Natural killer cell (primary cell): ENCODE data around the gene CCR7. TPM values are rescaled to one million over a fixed set of nuclear protein-coding genes. Genes with fewer than 3 reads are reported as not detected.
A peak's percentile ranks its signal among the peaks of the same experiment; 100 is the strongest.

Experiments used
- ATAC-seq, 3 donors: fragments of 150-1000 bp in 2 of 3; fragments of 200-7000 bp in 1 of 3; cut with Tn5 transposase; 1 replicate in 1 of 3; 2 replicates in 2 of 3; pipeline ENCODE4 v1.10.0; 2021; ENCODE audit warnings: mild to moderate bottlenecking in 2 of 3, moderate library complexity in 2 of 3
- DNase-seq, 2 donors: peaks; one replicate each; pipeline versions ENCODE4 v3.0.0 to v3.0.0-alpha.2; 2013 to 2021; ENCODE audit warnings: mixed read lengths in 1 of 2
- H3K27ac ChIP-seq: one replicate; pipeline ENCODE4 v1.5.1; 2013; ENCODE audit warnings: mild to moderate bottlenecking, low read length
- H3K27me3 ChIP-seq: one replicate; pipeline ENCODE4 v1.6.1; 2013; ENCODE audit warnings: low read length; ENCODE audit not compliant: control insufficient read depth, insufficient read depth
- H3K36me3 ChIP-seq: one replicate; pipeline ENCODE4 v1.6.1; 2013; ENCODE audit warnings: low read length; ENCODE audit not compliant: control insufficient read depth, insufficient read depth
- H3K4me1 ChIP-seq: one replicate; pipeline ENCODE4 v1.6.1; 2013; ENCODE audit warnings: low read length; ENCODE audit not compliant: control insufficient read depth, insufficient read depth
- H3K4me3 ChIP-seq: one replicate; pipeline ENCODE4 v1.5.1; 2013; ENCODE audit warnings: low read length
- H3K9me3 ChIP-seq: one replicate; pipeline ENCODE4 v1.6.1; 2013; ENCODE audit warnings: low read length; ENCODE audit not compliant: control insufficient read depth, insufficient read depth
- H3K27ac Mint-ChIP-seq, 2 donors: one replicate each; pipeline ENCODE4 v1.8.0; 2022; ENCODE audit warnings: mild to moderate bottlenecking in 2 of 2, mixed read lengths in 2 of 2, moderate library complexity in 1 of 2
- H3K27me3 Mint-ChIP-seq, 2 donors: one replicate each; pipeline ENCODE4 v1.8.0; 2022; ENCODE audit warnings: low read depth in 2 of 2, mixed read lengths in 2 of 2
- H3K36me3 Mint-ChIP-seq: one replicate; pipeline ENCODE4 v1.8.0; 2022; ENCODE audit warnings: mixed read lengths
- H3K4me1 Mint-ChIP-seq, 2 donors: one replicate each; pipeline ENCODE4 v1.8.0; 2022; ENCODE audit warnings: mixed read lengths in 2 of 2
- H3K4me3 Mint-ChIP-seq: one replicate; pipeline ENCODE4 v1.8.0; 2022; ENCODE audit warnings: mild to moderate bottlenecking, moderate library complexity, mixed read lengths
- H3K9me3 Mint-ChIP-seq, 2 donors: one replicate each; pipeline ENCODE4 v1.8.0; 2022; ENCODE audit warnings: mixed read lengths in 2 of 2
- WGBS: methylation state at CpG from one replicate; pipeline ENCODE4 v1.1.7; 2013; ENCODE audit warnings: missing lambda C conversion rate; ENCODE audit not compliant: insufficient coverage; 5-methylcytosine and 5-hydroxymethylcytosine counted together
- intact Hi-C: fragments of 100-400 bp; cut with micrococcal nuclease; formaldehyde crosslinking; loops from one replicate; pipeline ENCODE4 v1.14.2; 2022
- total RNA-seq, 4 donors: library from RNA; stranded (reverse); fragments of 120-200 nt in 1 of 4; gene quantifications; one replicate each; pipeline versions ENCODE4 v1.2.3 to v1.2.4, GENCODE V29; 2013 to 2022
- TF ChIP-seq, protein P1 (sequence below): fragments of 200-600 bp; IDR thresholded peaks from one replicate; pipeline ENCODE4 v1.8.0; 2022; ENCODE audit warnings: antibody characterized with exemption

CCR7 gene
- total RNA-seq, 3 donors from 2014 or later (not counting 1 experiment from before 2014, with no cell fraction given) = 3.2 to 8.0 (median 6.6) TPM

DNA sequence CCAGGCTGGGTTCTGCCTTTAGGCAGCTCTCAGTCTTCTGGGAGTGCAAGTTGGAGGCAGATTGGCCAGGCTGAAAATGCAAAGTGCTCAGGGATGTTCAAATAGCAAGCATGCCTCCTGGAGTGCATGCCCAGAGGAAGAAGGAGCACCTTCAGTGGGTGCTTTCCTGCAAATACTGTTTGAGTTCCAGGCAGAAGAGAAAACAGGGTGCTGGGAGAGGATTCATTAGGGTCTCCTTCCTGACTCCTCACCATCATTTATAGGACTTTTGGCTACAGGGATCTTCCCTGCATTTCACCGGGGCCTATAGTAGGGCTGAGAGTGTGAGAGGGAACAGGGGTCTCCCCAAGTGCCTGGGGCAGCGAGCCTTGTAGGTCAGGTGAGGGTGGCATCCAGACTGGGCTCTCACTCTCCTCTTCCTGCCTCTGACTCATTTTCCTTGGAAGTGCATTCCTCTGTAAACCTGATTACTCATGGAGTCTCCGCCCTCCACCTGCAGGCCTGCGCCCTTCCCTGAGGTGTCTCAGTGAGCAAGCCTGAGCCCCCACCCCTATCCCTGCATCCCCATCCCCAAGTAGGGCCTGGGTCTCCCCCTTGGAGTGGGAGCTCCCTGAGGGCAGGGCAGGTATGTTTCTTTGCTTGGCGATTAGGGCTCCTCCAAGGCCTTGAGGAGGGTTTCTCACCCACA lies 46.7 kb downstream of the CCR7 start:
- H3K36me3 ChIP-seq = no peaks in the 10 kb centered on the region
- peak overlapping the region; percentile 87 for H3K4me3 Mint-ChIP-seq
- no peak overlapping the region for H3K27ac ChIP-seq
- no peak overlapping the region for H3K4me3 ChIP-seq
- H3K27ac Mint-ChIP-seq = peak overlapping the region in 1 of 2 donors; percentile 58
- no peaks in the 10 kb centered on the region for H3K9me3 Mint-ChIP-seq
- DNase-seq (no peak), ATAC-seq (no peak)
- intact Hi-C loops = no loop called here
- H3K27me3 ChIP-seq = no peaks in the 10 kb centered on the region
- H3K27me3 Mint-ChIP-seq = peaks cover 0 to 16% of the 10 kb centered on the region in 2 donors
- TF ChIP-seq, protein P1, sequence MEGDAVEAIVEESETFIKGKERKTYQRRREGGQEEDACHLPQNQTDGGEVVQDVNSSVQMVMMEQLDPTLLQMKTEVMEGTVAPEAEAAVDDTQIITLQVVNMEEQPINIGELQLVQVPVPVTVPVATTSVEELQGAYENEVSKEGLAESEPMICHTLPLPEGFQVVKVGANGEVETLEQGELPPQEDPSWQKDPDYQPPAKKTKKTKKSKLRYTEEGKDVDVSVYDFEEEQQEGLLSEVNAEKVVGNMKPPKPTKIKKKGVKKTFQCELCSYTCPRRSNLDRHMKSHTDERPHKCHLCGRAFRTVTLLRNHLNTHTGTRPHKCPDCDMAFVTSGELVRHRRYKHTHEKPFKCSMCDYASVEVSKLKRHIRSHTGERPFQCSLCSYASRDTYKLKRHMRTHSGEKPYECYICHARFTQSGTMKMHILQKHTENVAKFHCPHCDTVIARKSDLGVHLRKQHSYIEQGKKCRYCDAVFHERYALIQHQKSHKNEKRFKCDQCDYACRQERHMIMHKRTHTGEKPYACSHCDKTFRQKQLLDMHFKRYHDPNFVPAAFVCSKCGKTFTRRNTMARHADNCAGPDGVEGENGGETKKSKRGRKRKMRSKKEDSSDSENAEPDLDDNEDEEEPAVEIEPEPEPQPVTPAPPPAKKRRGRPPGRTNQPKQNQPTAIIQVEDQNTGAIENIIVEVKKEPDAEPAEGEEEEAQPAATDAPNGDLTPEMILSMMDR = no peak
- peaks cover 64% of the 10 kb centered on the region for H3K4me1 ChIP-seq
- H3K4me1 Mint-ChIP-seq = peaks cover 70 to 85% of the 10 kb centered on the region in 2 donors
- H3K36me3 Mint-ChIP-seq = peaks cover 6% of the 10 kb centered on the region
- WGBS = 63% methylated on average over 5 of the region's 5 CpGs
- no peaks in the 10 kb centered on the region for H3K9me3 ChIP-seq

DNA sequence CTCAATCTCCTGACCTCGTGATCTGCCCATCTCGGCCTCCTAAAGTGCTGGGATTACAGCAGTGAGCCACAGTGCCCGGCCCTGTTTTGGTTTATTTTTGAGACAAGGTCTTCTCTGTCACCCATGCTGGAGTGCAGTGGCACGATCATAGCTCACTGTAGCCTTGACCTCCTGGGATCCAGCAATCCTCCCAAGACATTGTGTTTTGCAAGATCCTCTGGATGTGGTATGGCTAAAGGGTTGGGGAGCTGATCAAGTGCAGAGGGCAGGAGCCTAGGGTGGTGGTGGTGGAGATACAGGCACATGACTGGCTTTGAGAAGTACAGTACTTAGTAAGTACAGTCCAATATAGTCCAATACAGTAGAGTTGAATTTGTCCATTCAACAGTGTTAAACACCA lies 47.3 kb downstream of the CCR7 start:
- Histone ChIP-seq H3K4me3 (no peak overlapping the region), H3K27ac (no peak overlapping the region), H3K27me3 (no peaks in the 10 kb centered on the region), H3K36me3 (no peaks in the 10 kb centered on the region), H3K4me1 (peaks cover 64% of the 10 kb centered on the region), H3K9me3 (no peaks in the 10 kb centered on the region)
- Mint-ChIP-seq H3K4me3 (peak overlapping the region; percentile 87), H3K27ac (peak overlapping the region in 1 of 2 donors; percentile 58), H3K36me3 (peaks cover under 1% of the 10 kb centered on the region), H3K4me1 (peaks cover 72 to 80% of the 10 kb centered on the region in 2 donors), H3K9me3 (no peaks in the 10 kb centered on the region), H3K27me3 (peaks cover 0 to 14% of the 10 kb centered on the region in 2 donors)
- 96% methylated on average over 4 of the region's 4 CpGs for WGBS
- DNase-seq = no peak
- TF ChIP-seq, protein P1 = no peak
- ATAC-seq = no peak
- intact Hi-C loops = no loop called here

DNA sequence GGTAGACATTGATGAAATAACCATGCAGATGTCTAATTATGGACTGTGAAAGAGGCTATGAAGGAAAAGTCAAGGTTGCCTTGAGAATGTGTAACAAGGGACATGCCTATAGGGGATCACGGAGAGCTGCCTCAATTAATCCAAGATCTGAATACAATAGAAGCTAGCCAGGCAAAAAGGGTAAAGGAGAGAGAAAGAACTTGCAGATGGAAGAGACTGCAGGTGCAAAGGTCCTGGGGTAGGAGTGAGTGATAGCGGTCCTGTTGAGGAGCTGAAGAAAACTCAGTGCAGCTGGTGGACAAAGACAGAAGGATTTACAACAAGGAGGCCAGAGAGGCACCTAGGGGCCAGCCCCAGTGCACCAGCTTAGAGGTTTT lies 48.0 kb downstream of the CCR7 start:
- peak overlapping the region; percentile 30 for H3K4me3 ChIP-seq
- 71% methylated on average over 2 of the region's 2 CpGs for WGBS
- peak overlapping the region; percentile 87 for H3K4me3 Mint-ChIP-seq
- no peaks in the 10 kb centered on the region for H3K36me3 Mint-ChIP-seq
- H3K27ac ChIP-seq = no peak overlapping the region
- peaks cover 0 to 14% of the 10 kb centered on the region in 2 donors for H3K27me3 Mint-ChIP-seq
- H3K4me1 ChIP-seq = peaks cover 64% of the 10 kb centered on the region
- no peaks in the 10 kb centered on the region for H3K36me3 ChIP-seq
- peaks cover 68 to 76% of the 10 kb centered on the region in 2 donors for H3K4me1 Mint-ChIP-seq
- TF ChIP-seq, protein P1 = no peak
- H3K27ac Mint-ChIP-seq = peak overlapping the region; percentile 70 to 86
- intact Hi-C loops = no loop called here
- H3K9me3 ChIP-seq = no peaks in the 10 kb centered on the region
- no peaks in the 10 kb centered on the region for H3K9me3 Mint-ChIP-seq
- ATAC-seq (no peak), DNase-seq (peak in 1 of 2 donors; percentile 19)
- H3K27me3 ChIP-seq = no peaks in the 10 kb centered on the region
